Fibroblast of mammary gland (primary cell): Measurements from ENCODE around the gene DIO2.

Experiments used
- DNase-seq: peaks from one replicate; pipeline ENCODE4 v3.0.0-alpha.2; 2010; ENCODE audit warnings: low read depth
- H3K4me3 ChIP-seq: 2 replicates; pipeline ENCODE4 v1.5.1; 2011; ENCODE audit warnings: low read depth, mild to moderate bottlenecking, low read length, moderate library complexity; ENCODE audit not compliant: control insufficient read depth
- TF ChIP-seq, protein P1 (sequence below): conservative IDR thresholded peaks from 2 replicates; pipeline ENCODE4 v1.5.1; 2011; ENCODE audit warnings: low read depth, low read length, inconsistent platforms; ENCODE audit not compliant: control insufficient read depth, insufficient read depth

DIO2 gene

DNA sequence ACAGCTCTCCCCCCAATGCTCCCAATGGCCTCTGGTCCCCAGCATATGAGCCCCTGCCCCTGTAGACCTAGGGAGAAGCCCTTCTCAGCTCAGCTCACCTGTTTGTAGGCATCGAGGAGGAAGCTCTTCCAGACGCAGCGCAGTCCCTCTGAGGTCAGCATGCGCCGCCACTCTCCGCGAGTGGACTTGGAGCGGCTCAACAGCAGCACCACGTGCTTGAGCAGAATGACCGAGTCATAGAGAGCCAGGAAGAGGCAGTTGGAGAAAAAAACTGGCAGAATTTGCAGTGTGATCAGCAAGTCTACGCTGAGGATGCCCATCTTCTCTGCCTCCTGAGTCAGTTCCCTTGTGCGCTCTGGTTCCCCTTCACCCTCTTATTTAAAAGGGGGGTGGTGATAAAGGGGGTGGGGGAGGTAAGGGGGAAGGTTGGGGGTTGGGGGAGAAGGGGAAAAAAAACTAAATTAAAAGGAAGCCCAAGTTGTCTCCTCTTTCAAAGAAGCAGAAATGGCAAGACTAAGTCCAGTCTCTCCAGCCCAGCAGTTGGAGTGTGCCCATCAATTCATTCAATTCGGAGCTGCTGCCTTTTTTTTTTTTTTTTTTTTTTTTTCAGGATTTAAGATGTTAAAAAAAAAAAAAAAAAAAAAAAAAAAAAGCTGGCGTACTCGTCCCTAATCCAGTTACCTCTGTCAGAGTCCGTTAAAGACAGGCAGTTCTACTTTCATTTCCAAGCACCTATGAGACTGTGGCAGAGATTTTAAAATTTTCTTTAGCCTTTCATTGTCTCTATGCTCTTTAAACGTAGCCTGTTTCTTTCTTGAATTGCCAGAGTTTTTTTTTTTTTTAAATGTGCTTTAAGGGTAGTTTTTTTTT is at the start of gene DIO2:
Gene DIO2 (minus strand): TSS at position 352 of the 870 bp plus-strand sequence. CDS start 32 bp downstream, at position 320.
- TF ChIP-seq, protein P1, sequence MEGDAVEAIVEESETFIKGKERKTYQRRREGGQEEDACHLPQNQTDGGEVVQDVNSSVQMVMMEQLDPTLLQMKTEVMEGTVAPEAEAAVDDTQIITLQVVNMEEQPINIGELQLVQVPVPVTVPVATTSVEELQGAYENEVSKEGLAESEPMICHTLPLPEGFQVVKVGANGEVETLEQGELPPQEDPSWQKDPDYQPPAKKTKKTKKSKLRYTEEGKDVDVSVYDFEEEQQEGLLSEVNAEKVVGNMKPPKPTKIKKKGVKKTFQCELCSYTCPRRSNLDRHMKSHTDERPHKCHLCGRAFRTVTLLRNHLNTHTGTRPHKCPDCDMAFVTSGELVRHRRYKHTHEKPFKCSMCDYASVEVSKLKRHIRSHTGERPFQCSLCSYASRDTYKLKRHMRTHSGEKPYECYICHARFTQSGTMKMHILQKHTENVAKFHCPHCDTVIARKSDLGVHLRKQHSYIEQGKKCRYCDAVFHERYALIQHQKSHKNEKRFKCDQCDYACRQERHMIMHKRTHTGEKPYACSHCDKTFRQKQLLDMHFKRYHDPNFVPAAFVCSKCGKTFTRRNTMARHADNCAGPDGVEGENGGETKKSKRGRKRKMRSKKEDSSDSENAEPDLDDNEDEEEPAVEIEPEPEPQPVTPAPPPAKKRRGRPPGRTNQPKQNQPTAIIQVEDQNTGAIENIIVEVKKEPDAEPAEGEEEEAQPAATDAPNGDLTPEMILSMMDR, result no peak
- DNase-seq, result peak; percentile 62
- H3K4me3 ChIP-seq, result peak within 1 kb of the TSS; percentile 38

DNA sequence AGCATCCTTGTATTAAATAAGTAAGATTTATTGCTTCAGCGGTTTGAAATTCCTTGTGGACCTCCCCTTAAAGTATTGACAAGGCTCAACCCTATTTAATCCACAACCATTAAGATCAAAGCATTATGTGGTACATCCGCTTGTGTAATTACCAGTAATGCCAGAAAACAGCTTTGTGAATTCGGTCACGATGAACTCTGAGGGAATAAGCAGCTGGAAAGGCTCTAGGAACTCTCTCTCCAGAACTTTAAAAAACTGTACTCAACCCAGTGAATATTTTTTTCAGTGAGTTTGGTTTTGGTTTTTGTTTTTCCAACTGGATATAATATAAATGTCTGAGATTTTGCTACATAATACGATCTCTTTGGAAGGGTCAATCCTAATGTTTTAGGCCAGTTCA is 49.3 kb upstream of the DIO2 start:
- TF ChIP-seq, protein P1, result no peak
- DNase-seq, result no peak
- no peak overlapping the region for H3K4me3 ChIP-seq

- DNase-seq, result no peak
- no peak overlapping the region for H3K4me3 ChIP-seq
- TF ChIP-seq, protein P1, result no peak
Measured at GRCh38 chr14:80239631-80240030, 28.3 kb upstream of the DIO2 start.

- H3K4me3 ChIP-seq, result no peak overlapping the region
- TF ChIP-seq, protein P1, result no peak
- DNase-seq, result no peak
Measured at GRCh38 chr14:80237143-80237542, 25.8 kb upstream of the DIO2 start.

DNA sequence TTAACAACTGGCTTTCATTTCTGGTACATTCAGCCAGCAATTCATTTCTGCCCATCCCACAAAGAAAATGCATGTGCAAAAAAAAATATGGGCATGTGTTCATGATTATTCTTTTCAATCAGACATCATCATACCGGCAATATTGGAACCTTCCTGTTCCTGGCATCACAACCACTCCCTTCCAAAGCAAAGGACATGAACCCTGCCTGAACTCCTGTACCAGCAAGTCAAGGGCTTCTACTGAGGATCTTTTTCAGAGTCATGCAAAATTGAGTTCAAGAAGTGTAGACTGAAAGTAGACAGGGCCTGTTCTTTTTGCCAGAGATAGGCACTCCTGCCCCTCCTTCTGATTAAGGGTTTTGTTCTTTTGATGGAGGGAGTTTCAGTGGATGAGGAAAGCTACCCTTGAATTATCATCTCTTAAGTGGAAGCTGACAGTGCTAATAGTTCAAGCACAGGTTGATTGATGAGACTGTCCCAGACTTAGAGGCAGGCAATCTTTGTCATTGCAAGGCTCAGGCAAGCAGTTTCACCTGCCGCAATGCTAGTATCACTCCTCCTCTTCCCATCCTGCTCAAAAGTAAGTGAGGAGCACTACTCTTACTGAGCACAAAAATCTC is 22.3 kb upstream of the DIO2 start:
- H3K4me3 ChIP-seq, result no peak overlapping the region
- DNase-seq, result no peak
- TF ChIP-seq, protein P1, result no peak

- no peak for DNase-seq
- TF ChIP-seq, protein P1, result no peak
- H3K4me3 ChIP-seq, result no peak overlapping the region
Measured at GRCh38 chr14:80231702-80232101, 20.4 kb upstream of the DIO2 start.
